ENCODE results near the gene MYO3A. TPM values are rescaled to one million over a fixed set of nuclear protein-coding genes. Genes with fewer than 3 reads are reported as not detected.

The MYO3A gene
- polyA plus RNA-seq, 3 donors, result not detected

DNA sequence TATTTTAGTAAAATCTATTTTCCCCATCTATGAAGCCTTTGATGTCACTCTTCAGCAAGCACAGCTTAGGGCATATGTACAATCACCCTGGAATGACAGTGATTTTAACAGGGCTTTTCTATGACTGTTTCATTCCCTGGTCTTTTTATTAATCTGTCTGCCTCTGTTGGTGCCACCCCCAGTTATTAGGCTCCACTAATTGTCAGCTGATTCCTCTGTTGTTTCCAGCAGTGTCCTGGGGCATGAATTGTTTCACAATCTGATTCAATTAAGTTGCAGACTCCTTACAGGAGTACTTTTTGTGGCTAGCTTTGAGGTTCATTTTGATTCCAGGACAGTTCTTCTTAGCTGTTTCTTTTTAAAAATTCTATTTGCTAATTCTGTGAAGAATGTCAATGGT, 38.6 kb downstream of the MYO3A start:
- H3K4me3 ChIP-seq (replicated peaks in 1 of 3; ENCODE audit: low read depth in 2 of 3, low read length in 3 of 3), result no peak overlapping the region
- H3K27me3 ChIP-seq (ENCODE audit: control insufficient read depth in 2 of 2, insufficient read depth in 2 of 2, low read length in 2 of 2), result peaks cover 0 to 2% of the 10 kb centered on the region in 2 donors
- no peaks in the 10 kb centered on the region for H3K9me3 ChIP-seq (replicated peaks in 1 of 2; ENCODE audit: control insufficient read depth in 1 of 2, insufficient read depth in 1 of 2, low read length in 2 of 2)
- no peak overlapping the region for H3K4me3 Mint-ChIP-seq
- H3K27ac ChIP-seq (ENCODE audit: low read depth in 1 of 2, low read length in 2 of 2), result no peak overlapping the region
- H3K27ac Mint-ChIP-seq, result no peak overlapping the region
- intact Hi-C loops (cut with micrococcal nuclease), result no loop called here
- H2AFZ ChIP-seq (ENCODE audit: insufficient read depth, low read depth, low read length, poor library complexity, severe bottlenecking), result no peak overlapping the region
- H3K9ac ChIP-seq (ENCODE audit: insufficient read depth, low read length, poor library complexity, severe bottlenecking), result no peak overlapping the region
- H4K20me1 ChIP-seq (ENCODE audit: insufficient read depth, low read length), result no peaks in the 10 kb centered on the region
- no peaks in the 10 kb centered on the region for H3K36me3 ChIP-seq (replicated peaks in 1 of 2; ENCODE audit: control insufficient read depth in 1 of 2, insufficient read depth in 2 of 2, low read length in 2 of 2)
- H3K4me1 ChIP-seq (ENCODE audit: control insufficient read depth in 1 of 2, insufficient read depth in 2 of 2, low read length in 2 of 2), result no peaks in the 10 kb centered on the region
- no peak overlapping the region for H3K4me2 ChIP-seq (replicated peaks; ENCODE audit: extremely low read depth, low read length, poor library complexity, severe bottlenecking)
- peaks cover 0 to 2% (median 0%) of the 10 kb centered on the region in 7 donors for H3K9me3 Mint-ChIP-seq
- peaks cover 0 to 3% (median 0%) of the 10 kb centered on the region in 3 donors for H3K27me3 Mint-ChIP-seq (ENCODE audit: low read depth in 3 of 3)
- TF ChIP-seq, protein P1, sequence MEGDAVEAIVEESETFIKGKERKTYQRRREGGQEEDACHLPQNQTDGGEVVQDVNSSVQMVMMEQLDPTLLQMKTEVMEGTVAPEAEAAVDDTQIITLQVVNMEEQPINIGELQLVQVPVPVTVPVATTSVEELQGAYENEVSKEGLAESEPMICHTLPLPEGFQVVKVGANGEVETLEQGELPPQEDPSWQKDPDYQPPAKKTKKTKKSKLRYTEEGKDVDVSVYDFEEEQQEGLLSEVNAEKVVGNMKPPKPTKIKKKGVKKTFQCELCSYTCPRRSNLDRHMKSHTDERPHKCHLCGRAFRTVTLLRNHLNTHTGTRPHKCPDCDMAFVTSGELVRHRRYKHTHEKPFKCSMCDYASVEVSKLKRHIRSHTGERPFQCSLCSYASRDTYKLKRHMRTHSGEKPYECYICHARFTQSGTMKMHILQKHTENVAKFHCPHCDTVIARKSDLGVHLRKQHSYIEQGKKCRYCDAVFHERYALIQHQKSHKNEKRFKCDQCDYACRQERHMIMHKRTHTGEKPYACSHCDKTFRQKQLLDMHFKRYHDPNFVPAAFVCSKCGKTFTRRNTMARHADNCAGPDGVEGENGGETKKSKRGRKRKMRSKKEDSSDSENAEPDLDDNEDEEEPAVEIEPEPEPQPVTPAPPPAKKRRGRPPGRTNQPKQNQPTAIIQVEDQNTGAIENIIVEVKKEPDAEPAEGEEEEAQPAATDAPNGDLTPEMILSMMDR (IDR thresholded peaks at IDR 0.05), result no peak
- no peaks in the 10 kb centered on the region for H3K4me1 Mint-ChIP-seq
- no peak for DNase-seq
- H3K36me3 Mint-ChIP-seq, result no peaks in the 10 kb centered on the region
- H3K79me2 ChIP-seq (ENCODE audit: insufficient read depth, low read length), result no peaks in the 10 kb centered on the region

DNA sequence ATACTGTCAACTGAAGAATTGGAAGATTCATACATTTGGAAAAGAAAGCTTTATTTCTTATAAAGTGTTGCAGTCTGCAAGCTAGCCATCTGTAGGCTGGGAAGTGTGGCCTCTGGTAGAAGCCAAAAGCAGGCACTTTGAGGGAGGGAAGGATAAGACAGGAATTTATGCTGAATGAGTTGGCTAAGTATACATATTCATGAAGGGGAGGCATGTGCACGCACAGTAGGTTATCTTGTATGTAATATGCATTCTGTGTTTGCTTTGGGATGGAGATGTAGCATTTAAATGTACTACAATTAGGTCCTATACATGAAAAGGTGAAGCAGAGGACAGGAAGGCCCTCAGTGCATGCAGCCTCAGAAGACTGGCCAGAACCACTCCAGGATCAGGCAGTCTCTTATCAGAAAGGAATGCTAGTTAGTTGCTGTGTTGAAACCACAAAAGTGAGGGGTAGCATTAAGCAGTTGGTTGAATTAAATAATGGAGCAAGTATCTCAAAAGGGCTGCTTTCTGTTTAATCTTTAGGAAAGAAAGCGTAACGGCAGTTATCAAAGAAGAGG, 40.9 kb downstream of the MYO3A start:
- H3K4me2 ChIP-seq (replicated peaks; ENCODE audit: extremely low read depth, low read length, poor library complexity, severe bottlenecking), result no peak overlapping the region
- WGBS (ENCODE audit: insufficient coverage), result 82% methylated on average over 1 of the region's 3 CpGs
- H3K4me1 ChIP-seq (ENCODE audit: control insufficient read depth in 1 of 2, insufficient read depth in 2 of 2, low read length in 2 of 2), result no peaks in the 10 kb centered on the region
- H3K27me3 ChIP-seq (ENCODE audit: control insufficient read depth in 2 of 2, insufficient read depth in 2 of 2, low read length in 2 of 2), result peaks cover 0 to 2% of the 10 kb centered on the region in 2 donors
- H3K4me1 Mint-ChIP-seq, result no peaks in the 10 kb centered on the region
- H3K9me3 ChIP-seq (replicated peaks in 1 of 2; ENCODE audit: control insufficient read depth in 1 of 2, insufficient read depth in 1 of 2, low read length in 2 of 2), result no peaks in the 10 kb centered on the region
- no peaks in the 10 kb centered on the region for H3K79me2 ChIP-seq (ENCODE audit: insufficient read depth, low read length)
- no peak overlapping the region for H3K4me3 Mint-ChIP-seq
- no peak overlapping the region for H3K9ac ChIP-seq (ENCODE audit: insufficient read depth, low read length, poor library complexity, severe bottlenecking)
- H2AFZ ChIP-seq (ENCODE audit: insufficient read depth, low read depth, low read length, poor library complexity, severe bottlenecking), result no peak overlapping the region
- no peak overlapping the region for H3K4me3 ChIP-seq (replicated peaks in 1 of 3; ENCODE audit: low read depth in 2 of 3, low read length in 3 of 3)
- no peaks in the 10 kb centered on the region for H3K36me3 ChIP-seq (replicated peaks in 1 of 2; ENCODE audit: control insufficient read depth in 1 of 2, insufficient read depth in 2 of 2, low read length in 2 of 2)
- no peaks in the 10 kb centered on the region for H3K36me3 Mint-ChIP-seq
- no peak overlapping the region for H3K27ac ChIP-seq (ENCODE audit: low read depth in 1 of 2, low read length in 2 of 2)
- H3K27ac Mint-ChIP-seq, result no peak overlapping the region
- peaks cover 0 to 3% (median 0%) of the 10 kb centered on the region in 3 donors for H3K27me3 Mint-ChIP-seq (ENCODE audit: low read depth in 3 of 3)
- no peak for DNase-seq
- peaks cover 0 to 2% (median 0%) of the 10 kb centered on the region in 7 donors for H3K9me3 Mint-ChIP-seq
- H4K20me1 ChIP-seq (ENCODE audit: insufficient read depth, low read length), result no peaks in the 10 kb centered on the region
- TF ChIP-seq, protein P1 (IDR thresholded peaks at IDR 0.05), result no peak
- intact Hi-C loops (cut with micrococcal nuclease), result no loop called here
